Posterior vena cava (tissue), 2 donors: Measurements from ENCODE around the gene BPIFA3. TPM values are rescaled to one million over a fixed set of nuclear protein-coding genes. Genes with fewer than 3 reads are reported as not detected.

Experiments
- DNase-seq: peaks from one replicate; pipeline ENCODE4 v3.0.0-alpha.2; 2020; ENCODE audit warnings: low spot score
- intact Hi-C, 2 donors: fragments of 100-400 bp; cut with DNase I; formaldehyde crosslinking; loops; one replicate each; pipeline versions ENCODE4 v1.14.1 to v1.14.2; 2022 to 2023
- total RNA-seq, 2 donors: library from RNA; stranded (reverse); fragmentation: NEBNext Ultra II Directional; extraction: Animal tissue kit (Norgen Biotek cat#: 25700); gene quantifications; one replicate each; pipeline ENCODE4 v1.2.1, GENCODE V29; 2021
- donor health status: DM: yes; HTN: yes; CAD: no.
- donor health status: DM: yes; HTN: yes; CAD: no.

BPIFA3 gene
- total RNA-seq, 2 donors from 2014 or later: not detected

- intact Hi-C loops: no loop called here
- no peak for DNase-seq
Measured at GRCh38 chr20:33252460-33252859, 35.3 kb downstream of the BPIFA3 start.

- DNase-seq: no peak
- intact Hi-C loops: no loop called here
Measured at GRCh38 chr20:33255005-33255404, 37.9 kb downstream of the BPIFA3 start.

DNA sequence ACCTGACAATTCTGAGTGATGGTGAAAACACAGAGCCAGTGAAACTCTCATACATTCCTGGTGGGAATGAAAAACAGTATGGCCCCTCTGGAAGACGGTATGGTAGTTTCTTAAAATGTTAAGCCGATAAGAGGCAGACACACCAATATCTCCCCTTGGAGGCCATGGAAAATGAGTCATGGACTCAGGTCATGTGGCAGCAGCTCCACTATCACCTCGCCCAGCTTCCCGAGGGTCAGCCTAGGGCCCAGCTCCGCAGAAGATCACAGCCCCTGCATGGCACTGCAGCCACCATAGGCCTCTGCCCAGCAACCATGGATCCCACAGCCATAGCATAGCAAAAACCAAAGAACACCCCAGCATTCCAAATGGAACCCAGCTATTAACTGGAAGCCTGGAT, 40.1 kb downstream of the BPIFA3 start:
- no peak for DNase-seq
- intact Hi-C loops: no loop called here

DNA sequence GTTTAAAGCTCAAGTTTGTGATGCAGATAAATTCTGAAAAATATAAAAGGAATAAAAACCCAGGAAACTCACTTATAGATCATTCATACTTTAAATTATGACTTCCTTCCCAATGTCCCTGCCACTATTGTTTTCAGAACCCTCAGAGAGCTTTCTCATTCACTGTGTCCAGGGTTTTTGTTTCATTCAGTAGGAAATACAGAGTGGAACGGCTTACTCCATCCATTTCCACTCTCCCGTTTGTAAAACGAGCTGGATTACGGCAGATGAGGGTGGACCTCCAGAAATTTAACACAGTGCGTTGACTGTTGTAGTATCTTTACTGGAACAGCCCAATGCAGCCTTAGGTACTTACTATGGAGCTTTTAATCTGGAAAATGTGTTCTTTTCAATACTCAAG, 42.2 kb downstream of the BPIFA3 start:
- DNase-seq: no peak
- intact Hi-C loops: loop anchor here in 1 of 2 donors (2.0 kb wide), 1 partner anchor 13 kb away; no protein-coding TSS in a partner anchor

DNA sequence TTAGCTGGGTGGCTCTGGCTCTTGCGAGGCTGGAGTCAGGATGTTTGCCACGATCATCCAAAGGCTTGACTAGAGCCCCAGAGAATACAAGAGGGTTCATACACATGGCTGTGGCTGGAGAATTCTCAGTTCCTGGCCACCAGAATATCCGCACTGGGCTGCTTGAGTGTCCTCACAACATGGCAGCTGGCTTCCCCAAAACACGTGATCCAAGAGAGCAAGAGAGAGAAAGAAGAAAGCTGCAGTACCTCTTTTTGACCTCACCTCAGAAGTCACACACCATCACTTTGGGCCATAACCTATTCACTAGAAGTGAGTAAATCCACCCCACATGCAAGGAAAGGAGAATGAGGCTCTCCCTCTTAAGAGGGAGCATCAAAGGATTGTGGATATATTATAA, 44.3 kb downstream of the BPIFA3 start:
- intact Hi-C loops: no loop called here
- no peak for DNase-seq

DNA sequence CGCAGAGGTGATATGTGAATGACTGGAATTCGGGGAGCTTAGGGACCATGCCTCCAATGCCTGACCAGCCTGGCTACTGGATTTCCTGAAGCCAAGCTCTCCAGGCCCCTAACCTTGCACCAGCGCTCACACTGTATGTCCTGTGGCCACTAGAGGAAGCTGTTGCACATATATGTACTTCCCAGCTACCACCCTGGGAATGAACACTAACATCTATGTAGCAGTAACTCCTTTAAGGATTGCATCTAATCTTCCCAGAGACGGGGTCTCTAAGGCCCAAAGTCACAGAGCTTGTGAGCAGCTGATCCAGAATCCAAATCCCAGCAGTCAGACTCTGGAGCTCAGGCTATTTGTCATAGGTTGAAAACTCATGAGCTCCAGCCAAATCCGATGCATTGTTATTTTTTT, 45.5 kb downstream of the BPIFA3 start:
- intact Hi-C loops: no loop called here
- no peak for DNase-seq

DNA sequence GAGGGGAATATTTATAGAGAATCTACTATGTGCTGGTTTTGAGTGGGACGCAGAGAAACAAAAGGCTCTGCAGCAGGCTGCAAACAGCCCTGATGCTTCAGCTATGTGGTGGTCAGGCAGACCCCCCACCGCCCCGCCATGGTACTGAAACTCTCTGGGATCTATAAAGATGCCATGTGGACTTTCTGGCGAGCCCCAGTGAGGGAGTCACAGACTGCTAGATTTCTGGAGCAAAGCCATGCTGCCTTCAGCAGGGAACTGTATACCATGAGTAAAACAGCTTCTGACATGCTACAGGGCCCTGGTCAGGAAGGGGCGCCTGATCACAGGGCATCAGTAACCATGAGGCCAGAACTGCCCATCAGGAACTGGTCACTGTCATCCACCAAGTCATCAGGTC, 46.6 kb downstream of the BPIFA3 start:
- intact Hi-C loops: no loop called here
- DNase-seq: no peak

DNA sequence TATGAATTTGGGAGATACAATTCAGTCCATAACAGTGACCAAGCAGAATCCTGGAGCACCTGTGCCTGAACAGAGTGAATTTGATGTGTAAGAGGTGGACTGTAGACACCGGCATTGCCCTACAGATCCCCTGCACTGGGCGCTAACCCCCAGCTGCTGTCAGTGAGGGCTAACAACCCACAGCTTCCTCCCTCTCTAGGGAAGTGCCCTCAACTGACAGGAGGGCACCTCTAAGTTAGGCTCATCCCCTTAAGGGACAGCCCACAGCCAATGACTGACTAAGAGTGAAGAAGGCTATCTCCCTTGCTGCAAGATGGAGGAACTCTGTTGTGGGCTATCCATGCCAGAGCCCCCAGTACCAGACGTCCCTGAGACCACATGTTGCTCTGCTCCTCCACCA, 50.5 kb downstream of the BPIFA3 start:
- DNase-seq: no peak
- intact Hi-C loops: no loop called here

- DNase-seq: no peak
- intact Hi-C loops: loop anchor here in 1 of 2 donors (2.0 kb wide), 1 partner anchor 14 kb away; no protein-coding TSS in a partner anchor
Measured at GRCh38 chr20:33272155-33272873, 55.2 kb downstream of the BPIFA3 start.

DNA sequence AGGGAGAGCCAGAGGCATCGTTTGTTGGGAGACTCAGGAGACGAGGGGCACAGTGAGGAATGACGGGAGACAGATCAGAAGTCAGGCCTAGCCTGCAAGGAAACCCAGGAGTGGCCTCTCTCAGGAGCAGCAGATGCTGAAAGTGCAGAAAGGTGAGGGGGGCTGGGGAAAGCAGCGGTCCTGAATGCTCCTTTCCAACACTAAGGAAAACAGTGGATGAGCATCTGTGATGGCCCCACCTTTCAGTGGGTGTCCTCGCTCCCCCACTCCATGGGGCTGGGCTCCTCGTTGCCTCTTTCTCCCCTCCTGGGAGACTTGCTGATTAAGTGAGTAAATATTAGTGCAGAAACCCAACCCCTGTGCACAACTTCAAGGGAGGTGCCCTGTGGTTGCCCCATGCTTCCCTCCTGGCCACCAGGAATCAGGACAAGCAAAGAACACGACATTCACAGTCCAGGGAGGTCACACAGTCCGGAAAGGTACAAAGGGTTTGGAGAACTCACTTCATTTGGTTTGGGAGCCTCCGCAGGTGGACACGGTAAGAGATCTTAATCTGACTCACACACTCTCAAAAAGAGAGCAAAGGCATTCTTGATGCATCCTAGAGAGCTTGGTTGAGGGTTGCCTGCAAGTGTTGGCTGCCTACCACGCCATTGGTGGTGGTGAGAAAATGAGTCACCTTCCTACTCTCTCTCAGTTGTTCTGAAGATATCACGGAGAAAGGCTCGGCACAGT, 56.1 kb downstream of the BPIFA3 start:
- intact Hi-C loops: loop anchor here in 1 of 2 donors (2.0 kb wide), 1 partner anchor 14 kb away; no protein-coding TSS in a partner anchor
- no peak for DNase-seq

GRCh38 chr20:33275215-33275614, 58.1 kb downstream of the BPIFA3 start:
- no peak for DNase-seq
- intact Hi-C loops: no loop called here

DNA sequence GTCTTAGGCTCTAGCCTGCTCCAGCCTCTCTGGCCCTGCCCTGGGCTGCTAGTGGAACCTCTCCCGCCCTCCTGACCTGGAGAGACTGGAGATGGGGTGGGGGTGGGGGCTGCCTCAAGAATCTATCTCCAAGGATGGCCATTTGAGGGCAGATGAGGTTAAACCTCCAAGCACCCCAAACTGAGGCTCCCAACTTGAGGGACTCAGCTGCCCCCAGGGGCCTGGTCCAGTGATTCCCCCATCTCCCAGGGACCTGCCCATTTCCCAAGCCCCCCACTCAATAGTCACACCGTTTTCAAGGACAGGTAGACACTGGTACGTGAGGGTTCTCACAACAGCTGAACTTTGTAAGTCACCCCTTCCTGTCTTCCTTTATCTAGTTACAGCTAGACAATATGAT, 58.7 kb downstream of the BPIFA3 start:
- DNase-seq: no peak
- intact Hi-C loops: no loop called here

DNA sequence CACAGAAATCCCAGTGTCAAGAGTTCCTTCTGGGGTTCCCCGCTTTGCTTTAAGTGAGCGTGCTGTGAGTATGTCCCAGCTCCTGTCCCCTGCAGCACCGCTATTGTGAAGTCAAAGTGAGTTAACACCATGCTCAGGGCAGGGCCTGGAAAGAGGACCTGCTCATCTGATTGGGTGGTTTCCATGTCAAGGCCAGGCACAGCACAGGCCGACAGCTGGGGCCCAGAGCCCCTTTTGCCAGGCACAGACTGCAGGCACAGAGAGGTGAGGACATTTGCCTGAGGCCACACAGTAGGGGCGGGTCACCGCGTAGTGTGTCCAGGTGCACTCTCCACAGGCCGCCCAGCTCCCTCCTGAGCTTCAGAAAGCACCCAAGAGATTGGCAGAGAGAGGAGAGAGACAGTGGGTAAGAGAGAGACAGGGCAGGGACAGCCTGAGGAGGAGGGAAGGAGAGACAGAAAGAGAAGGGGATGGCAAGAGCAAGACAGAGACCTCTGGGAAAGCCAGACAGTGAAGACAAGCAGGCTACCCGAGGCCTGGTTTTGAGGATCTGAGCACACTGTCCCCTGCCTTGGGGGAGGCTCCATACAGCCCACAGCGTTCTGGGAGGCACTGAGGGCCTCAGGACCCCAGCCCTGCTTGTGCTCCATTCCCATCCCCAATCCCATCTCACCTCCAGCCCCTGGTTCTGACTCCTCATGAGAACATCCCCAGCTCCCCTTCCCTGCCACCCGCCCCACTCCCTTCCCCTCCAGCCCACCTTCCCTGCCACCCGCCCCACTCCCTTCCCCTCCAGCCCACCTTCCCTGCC, 59.4 kb downstream of the BPIFA3 start:
- intact Hi-C loops: no loop called here
- no peak for DNase-seq

Other genes with a start within 250 kb of the BPIFA3 start
- gene SUN5, start 212.9 kb upstream of the BPIFA3 start, total RNA-seq: not detected
- gene BPIFB2, start 209.6 kb upstream of the BPIFA3 start, total RNA-seq: not detected
- gene BPIFB6, start 185.7 kb upstream of the BPIFA3 start, total RNA-seq: not detected
- gene BPIFB3, start 163.4 kb upstream of the BPIFA3 start, total RNA-seq: not detected
- gene BPIFB4, start 137.7 kb upstream of the BPIFA3 start, total RNA-seq: not detected
- not detected for gene BPIFA2, start 49.2 kb upstream of the BPIFA3 start, total RNA-seq
- not detected for gene BPIFA1, start 18.6 kb downstream of the BPIFA3 start, total RNA-seq
- not detected for gene BPIFB1, start 65.9 kb downstream of the BPIFA3 start, total RNA-seq
- 10 to 100 TPM; 15.9 to 19.8 TPM for gene CDK5RAP1, start 184.2 kb downstream of the BPIFA3 start, total RNA-seq
- 10 to 100 TPM; 40.1 to 44.7 TPM for gene SNTA1, start 226.4 kb downstream of the BPIFA3 start, total RNA-seq